PFSK-1 (cell line): ENCODE results near the gene MTUS2.

Source experiments
- FOXP2 ChIP-seq: optimal IDR thresholded peaks from 2 replicates; pipeline ENCODE3; 2011; ENCODE audit warnings: borderline replicate concordance, control low read depth, inconsistent platforms; ENCODE audit not compliant: insufficient read depth; ENCODE audit errors: extremely low read length, extremely low read depth
- POLR2AphosphoS5 ChIP-seq: IDR thresholded peaks from 2 replicates; pipeline ENCODE4 v1.6.1; 2012; ENCODE audit warnings: low read depth, mild to moderate bottlenecking, control low read depth, low read length, moderate library complexity
- REST ChIP-seq, 2 experiments: IDR thresholded peaks; 2 replicates each; pipeline versions ENCODE4 v1.6.1 to v1.8.0; 2011 to 2012; ENCODE audit warnings: low read depth in 2 of 2, low read length in 2 of 2, control low read depth in 1 of 2, inconsistent platforms in 1 of 2, mild to moderate bottlenecking in 1 of 2, moderate library complexity in 1 of 2; ENCODE audit not compliant: insufficient read depth in 1 of 2
- SIN3A ChIP-seq: IDR thresholded peaks from 2 replicates; pipeline ENCODE4 v1.6.1; 2012; ENCODE audit warnings: mild to moderate bottlenecking, low read length, moderate library complexity, borderline replicate concordance; ENCODE audit not compliant: insufficient read depth
- TAF1 ChIP-seq: IDR thresholded peaks from 2 replicates; pipeline ENCODE4 v1.6.1; 2012; ENCODE audit warnings: low read length, control low read depth, borderline replicate concordance; ENCODE audit not compliant: insufficient read depth

- TF ChIP-seq TAF1, result no peak
- TF ChIP-seq POLR2AphosphoS5, result no peak
- TF ChIP-seq REST (IDR thresholded peaks at IDR 0.05; ENCODE audit: insufficient read depth in 1 of 2, low read depth in 2 of 2, low read length in 2 of 2), result no peak
- TF ChIP-seq SIN3A, result no peak
- no peak for TF ChIP-seq FOXP2
These were observed 45.1 kb downstream of the MTUS2 start for GRCh38 chr13:28865149-28865744.
